ENCODE measurements around the gene MAD2L2.

MAD2L2 gene

DNA sequence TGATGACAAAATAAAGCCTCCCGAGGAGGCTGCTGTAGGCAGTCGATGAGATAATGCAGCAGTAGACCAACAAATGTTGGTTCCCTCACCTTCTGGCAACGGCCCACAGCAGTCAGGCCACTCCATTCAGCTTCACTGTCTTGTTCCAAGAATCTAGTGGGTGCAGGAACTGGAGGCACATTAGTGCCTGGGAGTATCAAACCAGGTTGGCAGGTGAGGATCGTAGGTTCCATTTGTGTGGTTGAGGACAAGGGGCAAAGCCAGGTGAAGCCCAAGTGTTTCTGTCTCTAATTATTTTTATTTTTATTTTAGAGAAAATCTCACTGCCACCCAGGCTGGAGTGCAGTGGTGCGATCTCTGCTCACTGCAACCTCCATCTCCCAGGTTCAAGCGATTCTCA, 40.0 kb downstream of the MAD2L2 start:
- DNase-seq (ENCODE audit: low read depth) = no peak
- H3K4me3 ChIP-seq (ENCODE audit: low read depth, low read length) = no peak overlapping the region
- TF ChIP-seq CTCF (IDR thresholded peaks at IDR 0.05; ENCODE audit: insufficient read depth, low read depth, low read length, missing control alignments) = no peak

DNA sequence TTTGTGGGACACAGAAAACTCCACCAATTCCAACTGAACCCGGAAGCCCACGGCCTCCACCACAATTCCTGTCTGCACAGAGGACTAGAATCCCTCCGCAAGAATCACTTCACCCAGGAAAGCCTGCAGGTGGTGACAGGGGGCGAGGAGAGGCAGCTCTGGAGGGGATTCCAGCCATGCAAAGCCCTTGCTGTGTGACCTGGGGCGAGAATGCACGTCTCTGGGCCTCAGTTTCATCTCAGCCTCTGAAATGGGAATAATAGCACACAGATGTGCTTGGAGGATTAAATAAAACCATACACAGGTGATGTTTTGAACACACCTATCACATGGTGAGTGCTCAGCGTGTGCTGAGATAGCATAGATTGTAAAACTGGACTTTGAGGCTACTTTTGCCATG, 40.8 kb downstream of the MAD2L2 start:
- no peak for TF ChIP-seq CTCF (IDR thresholded peaks at IDR 0.05; ENCODE audit: insufficient read depth, low read depth, low read length, missing control alignments)
- no peak overlapping the region for H3K4me3 ChIP-seq (ENCODE audit: low read depth, low read length)
- DNase-seq (ENCODE audit: low read depth) = no peak

DNA sequence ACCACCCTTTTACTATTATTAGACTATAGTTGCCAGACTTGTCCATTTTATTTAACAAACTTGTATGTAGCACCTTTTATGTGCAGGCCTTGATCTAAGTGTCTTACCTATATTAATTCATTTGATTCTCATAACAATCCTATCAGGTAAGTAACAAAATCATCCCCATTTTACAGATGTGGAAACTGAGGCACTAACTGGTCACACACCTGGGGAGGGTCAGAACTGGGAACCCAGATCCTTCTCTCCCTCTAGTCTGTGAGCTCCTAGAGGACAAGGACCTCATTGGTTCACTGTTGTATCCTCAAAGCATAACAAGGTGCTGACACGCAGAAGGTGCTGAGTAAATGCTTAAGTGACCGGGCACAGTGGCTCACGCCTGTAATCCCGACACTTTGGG, 41.6 kb downstream of the MAD2L2 start:
- no peak overlapping the region for H3K4me3 ChIP-seq (ENCODE audit: low read depth, low read length)
- no peak for DNase-seq (ENCODE audit: low read depth)
- TF ChIP-seq CTCF (IDR thresholded peaks at IDR 0.05; ENCODE audit: insufficient read depth, low read depth, low read length, missing control alignments) = no peak

DNA sequence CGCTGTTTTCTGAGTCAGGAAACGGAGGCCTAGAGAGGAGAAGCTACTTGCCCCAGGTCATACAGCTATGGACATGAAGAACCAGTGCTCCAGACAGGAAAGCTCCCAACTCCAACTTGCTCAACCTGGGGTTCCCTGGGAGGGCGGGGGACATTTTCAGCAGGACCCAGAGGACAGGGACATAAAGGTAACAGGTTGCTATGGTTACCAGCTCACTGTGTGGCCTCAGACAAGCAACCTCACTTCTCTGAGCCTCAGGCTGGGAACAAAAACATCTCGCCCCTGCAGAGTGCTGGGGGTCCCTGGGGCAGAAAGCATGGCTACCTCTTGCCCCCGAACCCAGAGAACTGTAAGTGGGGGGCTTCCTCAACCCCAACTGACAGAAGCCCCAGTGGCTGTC, 42.8 kb downstream of the MAD2L2 start:
- no peak for TF ChIP-seq CTCF (IDR thresholded peaks at IDR 0.05; ENCODE audit: insufficient read depth, low read depth, low read length, missing control alignments)
- DNase-seq (ENCODE audit: low read depth) = no peak
- no peak overlapping the region for H3K4me3 ChIP-seq (ENCODE audit: low read depth, low read length)

DNA sequence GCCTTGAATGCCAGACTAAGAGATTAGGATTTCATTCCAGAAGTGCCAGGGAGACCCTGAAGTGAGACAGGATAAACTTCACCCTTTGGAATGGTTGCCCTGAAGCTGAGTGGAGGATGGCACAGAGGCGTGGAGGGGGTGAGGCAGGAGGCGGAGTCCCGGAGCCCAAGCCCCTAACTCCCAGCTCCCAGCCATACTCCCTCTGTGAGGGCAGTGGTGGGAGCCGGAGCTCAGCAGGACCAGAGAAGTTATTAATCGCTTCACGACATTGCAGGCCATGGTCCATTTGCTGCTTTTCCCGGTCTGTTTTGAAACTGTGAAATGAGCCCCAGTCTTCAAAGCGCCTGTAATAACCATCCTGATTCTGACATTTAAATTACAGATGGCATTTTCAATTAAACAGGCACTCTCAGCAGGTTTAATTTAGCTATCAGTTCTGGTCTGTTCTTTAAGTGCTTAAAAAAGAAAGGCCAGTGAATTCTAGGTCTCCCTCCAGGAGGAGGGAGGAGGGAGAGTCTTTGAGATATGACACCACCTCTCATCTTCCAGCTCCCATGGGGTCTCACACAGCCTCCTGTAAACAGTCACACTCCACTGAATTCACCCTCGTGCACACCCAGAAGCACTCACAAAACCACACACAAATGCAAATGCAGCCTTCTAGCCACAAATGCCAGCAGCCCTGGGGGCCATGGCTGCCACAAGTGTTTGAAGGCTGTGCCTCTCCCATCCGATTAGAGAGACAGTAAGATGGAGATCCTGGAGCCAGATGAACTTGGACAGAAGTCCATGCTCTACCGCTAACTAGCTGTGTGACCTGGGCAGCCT, 46.4 kb downstream of the MAD2L2 start:
- no peak for DNase-seq (ENCODE audit: low read depth)
- H3K4me3 ChIP-seq (ENCODE audit: low read depth, low read length) = no peak overlapping the region
- TF ChIP-seq CTCF (IDR thresholded peaks at IDR 0.05; ENCODE audit: insufficient read depth, low read depth, low read length, missing control alignments) = no peak

DNA sequence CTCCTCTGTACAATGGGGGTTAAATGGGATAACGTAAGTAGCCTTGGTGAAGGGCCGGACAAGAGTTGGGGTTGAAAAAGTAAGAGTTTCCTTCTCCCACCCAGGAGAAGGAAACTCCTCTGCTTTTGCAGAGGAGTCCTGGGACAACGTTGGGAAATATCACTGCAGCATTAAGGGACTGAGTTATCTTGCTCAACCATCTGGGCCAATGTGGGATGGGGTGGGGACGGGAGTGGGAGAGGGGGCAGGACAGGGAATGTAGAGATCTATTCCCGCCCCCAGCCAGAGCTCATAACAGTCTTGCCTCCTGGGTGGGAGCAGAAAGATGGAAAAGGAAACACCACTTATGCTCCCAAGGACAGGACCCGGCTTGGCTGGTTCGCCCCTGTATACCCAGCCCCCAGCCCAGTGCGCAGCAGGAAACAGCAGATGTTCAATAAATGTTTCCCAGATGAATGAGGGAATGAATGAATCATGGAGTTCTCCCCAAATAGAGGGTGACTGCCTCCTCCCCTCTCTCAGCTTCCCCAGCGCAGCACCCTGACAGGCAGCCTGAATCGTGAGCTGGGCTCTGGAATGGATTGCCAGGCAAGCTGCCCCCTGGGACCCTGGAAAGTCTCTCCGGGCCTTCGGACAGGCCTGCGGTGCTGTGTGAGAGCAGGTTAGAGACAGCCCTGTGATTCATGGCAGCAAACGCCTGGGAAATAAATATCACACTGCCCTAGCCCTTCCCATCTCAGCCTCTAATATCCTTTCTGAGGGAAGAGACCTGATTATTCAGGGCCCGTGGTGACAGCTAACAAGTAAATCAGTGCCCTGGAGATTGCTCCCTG, 51.5 kb downstream of the MAD2L2 start:
- DNase-seq (ENCODE audit: low read depth) = no peak
- no peak for TF ChIP-seq CTCF (IDR thresholded peaks at IDR 0.05; ENCODE audit: insufficient read depth, low read depth, low read length, missing control alignments)
- no peak overlapping the region for H3K4me3 ChIP-seq (ENCODE audit: low read depth, low read length)

Measured in GM12865 (cell line).